Astrocyte (in vitro differentiated cells and primary cell): ENCODE data around the gene CCNK. TPM values are rescaled to one million over a fixed set of nuclear protein-coding genes. Genes with fewer than 3 reads are reported as not detected.

ENCODE experiments used
- DNase-seq: peaks from one replicate; pipeline ENCODE4 v3.0.0-alpha.2; 2010; ENCODE audit warnings: low read depth
- FAIRE-seq: peaks from 2 replicates; lab custom pipeline; 2011; peaks lifted over from hg19 to GRCh38; lab: Jason Lieb, UNC
- H2AFZ ChIP-seq: 2 replicates; pipeline ENCODE4 v1.6.0; 2012; ENCODE audit warnings: low read depth, low read length, inconsistent platforms
- H3K27ac ChIP-seq: 2 replicates; pipeline ENCODE4 v1.5.1; 2011; ENCODE audit warnings: low read depth, low read length, inconsistent platforms
- H3K27me3 ChIP-seq: 2 replicates; pipeline ENCODE4 v1.6.0; 2011; ENCODE audit warnings: low read length, inconsistent platforms; ENCODE audit not compliant: insufficient read depth
- H3K36me3 ChIP-seq: 2 replicates; pipeline ENCODE4 v1.5.1; 2011; ENCODE audit warnings: low read length, inconsistent platforms; ENCODE audit not compliant: insufficient read depth
- H3K4me1 ChIP-seq: 2 replicates; pipeline ENCODE4 v1.5.1; 2011; ENCODE audit warnings: low read length, inconsistent platforms; ENCODE audit not compliant: insufficient read depth
- H3K4me2 ChIP-seq: 2 replicates; pipeline ENCODE4 v1.6.0; 2012; ENCODE audit warnings: low read length, inconsistent platforms
- H3K4me3 ChIP-seq: 2 replicates; pipeline ENCODE4 v1.5.1; 2011; ENCODE audit warnings: low read depth, mild to moderate bottlenecking, low read length, inconsistent platforms; ENCODE audit not compliant: insufficient read depth
- H3K79me2 ChIP-seq: 2 replicates; pipeline ENCODE4 v1.6.0; 2012; ENCODE audit warnings: mild to moderate bottlenecking, low read length, inconsistent platforms; ENCODE audit not compliant: insufficient read depth
- H3K9ac ChIP-seq: 2 replicates; pipeline ENCODE4 v1.6.0; 2012; ENCODE audit warnings: mild to moderate bottlenecking, low read length, inconsistent platforms
- H3K9me3 ChIP-seq: 2 replicates; pipeline ENCODE4 v1.5.1; 2012; ENCODE audit warnings: low read depth, mild to moderate bottlenecking, low read length, inconsistent platforms; ENCODE audit not compliant: insufficient read depth
- H4K20me1 ChIP-seq: 2 replicates; pipeline ENCODE4 v1.6.0; 2012; ENCODE audit warnings: low read length, inconsistent platforms; ENCODE audit not compliant: insufficient read depth
- H3K27ac Mint-ChIP-seq: one replicate; pipeline ENCODE4 v1.8.0; 2021; ENCODE audit warnings: mild to moderate bottlenecking, mixed read lengths; ENCODE audit not compliant: unreplicated experiment
- H3K27me3 Mint-ChIP-seq: one replicate; pipeline ENCODE4 v1.8.0; 2021; ENCODE audit warnings: low read depth, mixed read lengths; ENCODE audit not compliant: unreplicated experiment
- H3K36me3 Mint-ChIP-seq: one replicate; pipeline ENCODE4 v1.8.0; 2021; ENCODE audit warnings: low read depth, mixed read lengths; ENCODE audit not compliant: unreplicated experiment
- H3K4me1 Mint-ChIP-seq: one replicate; pipeline ENCODE4 v1.8.0; 2021; ENCODE audit warnings: low read depth, mixed read lengths; ENCODE audit not compliant: unreplicated experiment
- H3K4me3 Mint-ChIP-seq: one replicate; pipeline ENCODE4 v1.8.0; 2021; ENCODE audit warnings: mild to moderate bottlenecking, moderate library complexity, mixed read lengths; ENCODE audit not compliant: unreplicated experiment
- H3K9me3 Mint-ChIP-seq: one replicate; pipeline ENCODE4 v1.8.0; 2021; ENCODE audit warnings: mild to moderate bottlenecking, mixed read lengths; ENCODE audit not compliant: unreplicated experiment
- EZH2 ChIP-seq: IDR thresholded peaks from 2 replicates; pipeline ENCODE4 v1.6.1; 2012; ENCODE audit warnings: mild to moderate bottlenecking, low read length, inconsistent platforms; ENCODE audit not compliant: insufficient read depth
- total RNA-seq: library from RNA; stranded (reverse); gene quantifications from 2 replicates; pipeline ENCODE4 v1.2.1, GENCODE V29; 2021
- TF ChIP-seq, protein P1 (sequence below): IDR thresholded peaks from 2 replicates; pipeline ENCODE4 v1.5.1; 2011; ENCODE audit warnings: low read depth, mild to moderate bottlenecking, inconsistent platforms, low read length, moderate library complexity; ENCODE audit not compliant: insufficient read depth

Gene CCNK
- total RNA-seq, 1 donor from 2014 or later, result 121 TPM

DNA sequence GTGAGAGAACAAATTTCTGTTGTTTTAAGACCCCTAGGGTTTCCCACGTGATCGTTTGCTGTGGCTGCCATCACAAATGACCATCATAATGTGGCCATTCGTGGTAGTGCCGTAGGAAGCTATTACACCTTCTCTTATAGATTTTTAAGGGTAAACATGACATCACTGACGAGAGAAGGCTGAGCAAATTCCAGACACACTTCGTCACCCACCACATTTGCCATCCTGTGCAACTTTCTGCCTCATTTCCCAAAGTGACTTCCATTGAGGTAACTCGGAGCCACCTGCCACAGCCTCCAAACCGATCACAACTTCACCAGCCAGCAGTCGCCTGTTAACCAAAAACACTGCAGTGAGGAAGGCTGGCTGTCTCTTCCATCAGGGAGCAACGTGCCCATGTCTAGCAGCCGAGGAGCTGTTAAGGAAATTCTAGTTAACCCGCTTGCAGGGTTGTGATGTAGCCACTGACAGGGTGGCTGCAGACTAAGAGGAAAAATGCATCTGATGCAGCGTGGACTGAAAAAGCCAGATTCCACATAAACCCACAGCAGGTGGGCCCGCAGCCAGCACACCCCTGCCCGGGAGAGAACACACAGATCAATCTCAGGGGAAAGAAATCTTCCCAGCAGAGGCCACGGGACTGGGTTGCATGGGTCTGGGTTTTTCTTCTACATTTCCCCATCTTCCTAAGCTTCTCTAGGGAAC lies 78.2 kb downstream of the CCNK start:
- no peak overlapping the region for H3K4me3 Mint-ChIP-seq
- H3K4me2 ChIP-seq, result peak overlapping the region; percentile 55
- H3K79me2 ChIP-seq, result peaks cover 73% of the 10 kb centered on the region
- H3K27me3 Mint-ChIP-seq, result peaks cover 8% of the 10 kb centered on the region
- H3K9me3 ChIP-seq, result no peaks in the 10 kb centered on the region
- H3K9me3 Mint-ChIP-seq, result no peaks in the 10 kb centered on the region
- H3K9ac ChIP-seq, result no peak overlapping the region
- TF ChIP-seq, protein P1, sequence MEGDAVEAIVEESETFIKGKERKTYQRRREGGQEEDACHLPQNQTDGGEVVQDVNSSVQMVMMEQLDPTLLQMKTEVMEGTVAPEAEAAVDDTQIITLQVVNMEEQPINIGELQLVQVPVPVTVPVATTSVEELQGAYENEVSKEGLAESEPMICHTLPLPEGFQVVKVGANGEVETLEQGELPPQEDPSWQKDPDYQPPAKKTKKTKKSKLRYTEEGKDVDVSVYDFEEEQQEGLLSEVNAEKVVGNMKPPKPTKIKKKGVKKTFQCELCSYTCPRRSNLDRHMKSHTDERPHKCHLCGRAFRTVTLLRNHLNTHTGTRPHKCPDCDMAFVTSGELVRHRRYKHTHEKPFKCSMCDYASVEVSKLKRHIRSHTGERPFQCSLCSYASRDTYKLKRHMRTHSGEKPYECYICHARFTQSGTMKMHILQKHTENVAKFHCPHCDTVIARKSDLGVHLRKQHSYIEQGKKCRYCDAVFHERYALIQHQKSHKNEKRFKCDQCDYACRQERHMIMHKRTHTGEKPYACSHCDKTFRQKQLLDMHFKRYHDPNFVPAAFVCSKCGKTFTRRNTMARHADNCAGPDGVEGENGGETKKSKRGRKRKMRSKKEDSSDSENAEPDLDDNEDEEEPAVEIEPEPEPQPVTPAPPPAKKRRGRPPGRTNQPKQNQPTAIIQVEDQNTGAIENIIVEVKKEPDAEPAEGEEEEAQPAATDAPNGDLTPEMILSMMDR, result no peak
- TF ChIP-seq EZH2, result no peak
- peaks cover 14% of the 10 kb centered on the region for H3K4me1 Mint-ChIP-seq
- H3K36me3 ChIP-seq, result no peaks in the 10 kb centered on the region
- no peak overlapping the region for H2AFZ ChIP-seq
- H3K36me3 Mint-ChIP-seq, result peaks cover 6% of the 10 kb centered on the region
- H3K4me3 ChIP-seq, result no peak overlapping the region
- H3K27me3 ChIP-seq, result no peaks in the 10 kb centered on the region
- H3K27ac Mint-ChIP-seq, result no peak overlapping the region
- peaks cover 27% of the 10 kb centered on the region for H3K4me1 ChIP-seq
- FAIRE-seq (no peak), DNase-seq (peak; percentile 79)
- peaks cover 77% of the 10 kb centered on the region for H4K20me1 ChIP-seq
- no peak overlapping the region for H3K27ac ChIP-seq

DNA sequence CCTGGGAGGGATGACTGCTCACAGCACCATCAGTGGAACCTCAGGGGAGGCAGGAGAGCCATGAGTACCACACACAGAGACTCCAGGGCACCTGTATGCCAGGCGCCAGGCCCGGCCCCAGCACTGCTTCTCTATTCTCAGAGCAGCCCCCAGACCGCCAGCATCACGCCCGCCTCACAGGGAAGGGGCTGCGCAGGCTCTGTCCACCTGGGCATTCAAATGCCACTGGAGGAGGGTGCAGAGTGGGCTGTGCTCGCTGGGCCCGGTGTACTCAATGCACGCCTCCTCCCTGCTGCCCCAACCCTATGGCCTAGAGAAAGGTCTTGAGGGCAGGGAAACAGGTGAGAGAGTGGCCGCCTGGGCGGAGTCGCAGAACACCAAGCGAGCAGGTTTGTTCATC lies 79.2 kb downstream of the CCNK start:
- Histone ChIP-seq H3K79me2 (peaks cover 65% of the 10 kb centered on the region), H3K9ac (no peak overlapping the region), H3K4me2 (no peak overlapping the region), H3K27ac (no peak overlapping the region), H3K36me3 (no peaks in the 10 kb centered on the region), H3K27me3 (no peaks in the 10 kb centered on the region), H2AFZ (no peak overlapping the region), H4K20me1 (peaks cover 77% of the 10 kb centered on the region), H3K4me3 (no peak overlapping the region), H3K4me1 (peaks cover 37% of the 10 kb centered on the region), H3K9me3 (no peaks in the 10 kb centered on the region)
- no peak overlapping the region for H3K27ac Mint-ChIP-seq
- no peak overlapping the region for H3K4me3 Mint-ChIP-seq
- H3K4me1 Mint-ChIP-seq, result peaks cover 20% of the 10 kb centered on the region
- H3K27me3 Mint-ChIP-seq, result peaks cover 5% of the 10 kb centered on the region
- no peaks in the 10 kb centered on the region for H3K9me3 Mint-ChIP-seq
- DNase-seq (no peak), FAIRE-seq (no peak)
- H3K36me3 Mint-ChIP-seq, result peaks cover 6% of the 10 kb centered on the region
- TF ChIP-seq EZH2, result no peak
- TF ChIP-seq, protein P1, result no peak
